PC-3 (cell line): ENCODE results near the gene MTA1. TPM values are rescaled to one million over a fixed set of nuclear protein-coding genes. Genes with fewer than 3 reads are reported as not detected.

Experiments used
- ATAC-seq: fragments of 200-7000 bp; cut with Tn5 transposase; 2 replicates; pipeline ENCODE4 v1.9.1; 2020; ENCODE audit warnings: mild to moderate bottlenecking, moderate library complexity
- BruUV-seq: library from RNA; stranded (reverse); fragments of 400-500 nt; replicated peaks from 2 replicates; lab custom pipeline; 2021; lab: Mats Ljungman, UMichigan
- CTCF ChIA-PET: fragments of 300-600 bp; sonication (Branson Sonifier 250); formaldehyde crosslinking; loops from one replicate; lab custom pipeline; 2022; ENCODE audit warnings: antibody characterized with exemption; lab: Charles Lee
- POLR2A ChIA-PET: fragments of 300-600 bp; sonication (Branson Sonifier 250); formaldehyde crosslinking; loops from one replicate; lab custom pipeline; 2022; ENCODE audit warnings: antibody characterized with exemption; ENCODE audit not compliant: unreplicated experiment; lab: Charles Lee
- DNase-seq: peaks from one replicate; pipeline ENCODE4 v3.0.0-alpha.2; 2015
- H2AFZ ChIP-seq: fragments of 300-600 bp; sonication (generic); 2 replicates; pipeline ENCODE4 v1.6.0; 2016; ENCODE audit warnings: antibody characterized with exemption, low read length
- H3F3A ChIP-seq: fragments of 300-600 bp; sonication (generic); one replicate; pipeline ENCODE4 v1.6.0; 2017; ENCODE audit warnings: antibody characterized with exemption, low read length, control low read depth, mild to moderate bottlenecking; ENCODE audit not compliant: unreplicated experiment
- H3K27ac ChIP-seq: fragments of 300-600 bp; sonication (generic); 2 replicates; pipeline ENCODE4 v1.5.1; 2016; ENCODE audit warnings: mild to moderate bottlenecking, low read length
- H3K27me3 ChIP-seq: fragments of 300-600 bp; sonication (generic); 2 replicates; pipeline ENCODE4 v1.6.1; 2016; ENCODE audit warnings: low read length, mixed read lengths
- H3K36me3 ChIP-seq: fragments of 300-600 bp; sonication (generic); 2 replicates; pipeline ENCODE4 v1.6.1; 2016; ENCODE audit warnings: low read depth, mixed run types, low read length, mixed read lengths
- H3K4me1 ChIP-seq: fragments of 300-600 bp; sonication (generic); 2 replicates; pipeline ENCODE4 v1.5.1; 2016; ENCODE audit warnings: low read length; ENCODE audit not compliant: insufficient read depth
- H3K4me2 ChIP-seq: fragments of 300-600 bp; sonication (generic); 2 replicates; pipeline ENCODE4 v1.6.0; 2016; ENCODE audit warnings: low read length
- H3K4me3 ChIP-seq: fragments of 300-600 bp; sonication (generic); 2 replicates; pipeline ENCODE4 v1.5.1; 2016; ENCODE audit warnings: mild to moderate bottlenecking, low read length, mixed read lengths
- H3K79me2 ChIP-seq: fragments of 300-600 bp; sonication (generic); 2 replicates; pipeline ENCODE4 v1.6.1; 2017; ENCODE audit warnings: low read length, mixed read lengths
- H3K9ac ChIP-seq: fragments of 300-600 bp; sonication (generic); 2 replicates; pipeline ENCODE4 v1.6.0; 2016; ENCODE audit warnings: mild to moderate bottlenecking, low read length
- H3K9me2 ChIP-seq: fragments of 300-600 bp; sonication (generic); replicated peaks from 2 replicates; pipeline ENCODE4 v1.6.1; 2016; ENCODE audit warnings: mixed run types, low read length, mixed read lengths
- H3K9me3 ChIP-seq: fragments of 300-600 bp; sonication (generic); 2 replicates; pipeline ENCODE4 v1.6.1; 2016; ENCODE audit warnings: low read length, mixed read lengths
- H4K20me1 ChIP-seq: fragments of 300-600 bp; sonication (generic); 2 replicates; pipeline ENCODE4 v1.6.1; 2016; ENCODE audit warnings: low read length, mixed read lengths
- CTCF ChIP-seq: fragments of 300-600 bp; sonication (generic); conservative IDR thresholded peaks from 2 replicates; pipeline ENCODE4 v1.5.1; 2017; ENCODE audit warnings: antibody characterized with exemption, low read depth, mild to moderate bottlenecking, low read length
- EZH2 ChIP-seq: fragments of 300-600 bp; sonication (generic); IDR thresholded peaks from one replicate; pipeline ENCODE4 v1.6.1; 2017; ENCODE audit warnings: antibody characterized with exemption, mild to moderate bottlenecking, low read length; ENCODE audit not compliant: unreplicated experiment
- EZH2phosphoT487 ChIP-seq: fragments of 300-600 bp; sonication (generic); IDR thresholded peaks from 2 replicates; pipeline ENCODE4 v1.6.1; 2018; ENCODE audit warnings: mild to moderate bottlenecking, antibody characterized with exemption, low read length, borderline replicate concordance
- intact Hi-C: fragments of 100-400 bp; cut with micrococcal nuclease; formaldehyde crosslinking; loops from 2 replicates; pipeline ENCODE4 v1.9.0; 2023
- total RNA-seq: library from RNA; depleted of rRNA; stranded (reverse); fragments of >200 nt; gene quantifications from 2 replicates; pipeline ENCODE4 v1.2.3, GENCODE V29; 2014

Gene MTA1
- total RNA-seq, 1 experiment from 2014 or later: 82.3 TPM

DNA sequence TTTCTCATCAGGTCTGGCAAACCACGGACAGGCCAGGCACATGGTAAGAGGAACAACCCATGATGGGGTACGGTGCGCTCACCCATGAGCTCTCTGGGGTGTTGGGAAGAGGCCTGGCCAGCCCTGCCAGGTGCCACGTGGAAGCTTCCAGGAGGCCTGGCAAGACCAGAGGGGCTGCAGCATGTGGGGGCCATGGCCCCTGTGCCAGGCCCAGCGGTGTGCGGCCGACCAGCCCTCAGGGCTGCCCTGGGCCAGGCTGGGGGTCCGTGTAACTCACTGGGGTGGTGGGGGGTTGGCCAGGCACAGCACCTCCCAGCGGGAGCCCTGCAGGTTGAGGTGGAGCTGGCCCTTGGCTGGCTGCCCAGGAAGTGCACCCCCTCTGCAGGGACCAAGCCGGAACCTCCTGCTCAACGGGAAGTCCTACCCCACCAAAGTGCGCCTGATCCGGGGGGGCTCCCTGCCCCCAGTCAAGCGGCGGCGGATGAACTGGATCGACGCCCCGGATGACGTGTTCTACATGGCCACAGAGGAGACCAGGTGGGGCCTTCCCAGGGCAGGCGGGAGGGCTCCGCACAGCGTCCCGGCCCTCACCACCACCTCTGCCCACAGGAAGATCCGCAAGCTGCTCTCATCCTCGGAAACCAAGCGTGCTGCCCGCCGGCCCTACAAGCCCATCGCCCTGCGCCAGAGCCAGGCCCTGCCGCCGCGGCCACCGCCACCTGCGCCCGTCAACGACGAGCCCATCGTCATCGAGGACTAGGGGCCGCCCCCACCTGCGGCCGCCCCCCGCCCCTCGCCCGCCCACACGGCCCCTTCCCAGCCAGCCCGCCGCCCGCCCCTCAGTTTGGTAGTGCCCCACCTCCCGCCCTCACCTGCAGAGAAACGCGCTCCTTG is 50.1 kb downstream of the MTA1 start:
- Histone ChIP-seq H2AFZ (no peak overlapping the region), H4K20me1 (no peaks in the 10 kb centered on the region), H3K4me1 (peaks cover 21% of the 10 kb centered on the region), H3K9me2 (no peaks in the 10 kb centered on the region), H3K36me3 (no peaks in the 10 kb centered on the region), H3K4me3 (no peak overlapping the region), H3K27ac (no peak overlapping the region), H3K9ac (no peak overlapping the region), H3K27me3 (no peaks in the 10 kb centered on the region), H3F3A (no peaks in the 10 kb centered on the region), H3K4me2 (no peak overlapping the region), H3K79me2 (no peaks in the 10 kb centered on the region), H3K9me3 (no peaks in the 10 kb centered on the region)
- no peak for TF ChIP-seq EZH2
- TF ChIP-seq EZH2phosphoT487: no peak
- no peak for TF ChIP-seq CTCF
- DNase-seq (no peak), ATAC-seq (no peak)
- POLR2A ChIA-PET: no interaction called here
- intact Hi-C loops: no loop called here
- CTCF ChIA-PET: no interaction called here
- BruUV-seq: no TSS peak

- Histone ChIP-seq H3K27ac (no peak overlapping the region), H3K36me3 (no peaks in the 10 kb centered on the region)
Observed at GRCh38 chr14:105470350-105471296, 51.0 kb downstream of the MTA1 start.

More at GRCh38 chr14:105470350-105471296, 51.0 kb downstream of the MTA1 start:
- intact Hi-C loops: no loop called here
- TF ChIP-seq CTCF (no peak), EZH2phosphoT487 (no peak), EZH2 (no peak)
- ATAC-seq: no peak
- H3K9me3 ChIP-seq: no peaks in the 10 kb centered on the region
- H3K4me3 ChIP-seq: no peak overlapping the region
- no peak for DNase-seq
- ChIA-PET CTCF (interaction anchor here (1.5 to 2.0 kb wide), 2 partner anchors 10 to 20 kb away, joined by 3 to 7 read pairs; no protein-coding TSS in a partner anchor), POLR2A (no interaction called here)
- no TSS peak for BruUV-seq
- H3K4me1 ChIP-seq: peaks cover 20% of the 10 kb centered on the region
- no peak overlapping the region for H3K9ac ChIP-seq
- no peaks in the 10 kb centered on the region for H3K27me3 ChIP-seq
- H4K20me1 ChIP-seq: no peaks in the 10 kb centered on the region
- no peak overlapping the region for H2AFZ ChIP-seq
- no peaks in the 10 kb centered on the region for H3K9me2 ChIP-seq
- no peaks in the 10 kb centered on the region for H3F3A ChIP-seq
- no peak overlapping the region for H3K4me2 ChIP-seq
- H3K79me2 ChIP-seq: no peaks in the 10 kb centered on the region
